ENCODE results near the gene P2RX4. TPM values are rescaled to one million over a fixed set of nuclear protein-coding genes. Genes with fewer than 3 reads are reported as not detected.

The P2RX4 gene, protein sequence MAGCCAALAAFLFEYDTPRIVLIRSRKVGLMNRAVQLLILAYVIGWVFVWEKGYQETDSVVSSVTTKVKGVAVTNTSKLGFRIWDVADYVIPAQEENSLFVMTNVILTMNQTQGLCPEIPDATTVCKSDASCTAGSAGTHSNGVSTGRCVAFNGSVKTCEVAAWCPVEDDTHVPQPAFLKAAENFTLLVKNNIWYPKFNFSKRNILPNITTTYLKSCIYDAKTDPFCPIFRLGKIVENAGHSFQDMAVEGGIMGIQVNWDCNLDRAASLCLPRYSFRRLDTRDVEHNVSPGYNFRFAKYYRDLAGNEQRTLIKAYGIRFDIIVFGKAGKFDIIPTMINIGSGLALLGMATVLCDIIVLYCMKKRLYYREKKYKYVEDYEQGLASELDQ
- 10 to 100 TPM; 65.0 to 72.8 TPM for total RNA-seq

DNA sequence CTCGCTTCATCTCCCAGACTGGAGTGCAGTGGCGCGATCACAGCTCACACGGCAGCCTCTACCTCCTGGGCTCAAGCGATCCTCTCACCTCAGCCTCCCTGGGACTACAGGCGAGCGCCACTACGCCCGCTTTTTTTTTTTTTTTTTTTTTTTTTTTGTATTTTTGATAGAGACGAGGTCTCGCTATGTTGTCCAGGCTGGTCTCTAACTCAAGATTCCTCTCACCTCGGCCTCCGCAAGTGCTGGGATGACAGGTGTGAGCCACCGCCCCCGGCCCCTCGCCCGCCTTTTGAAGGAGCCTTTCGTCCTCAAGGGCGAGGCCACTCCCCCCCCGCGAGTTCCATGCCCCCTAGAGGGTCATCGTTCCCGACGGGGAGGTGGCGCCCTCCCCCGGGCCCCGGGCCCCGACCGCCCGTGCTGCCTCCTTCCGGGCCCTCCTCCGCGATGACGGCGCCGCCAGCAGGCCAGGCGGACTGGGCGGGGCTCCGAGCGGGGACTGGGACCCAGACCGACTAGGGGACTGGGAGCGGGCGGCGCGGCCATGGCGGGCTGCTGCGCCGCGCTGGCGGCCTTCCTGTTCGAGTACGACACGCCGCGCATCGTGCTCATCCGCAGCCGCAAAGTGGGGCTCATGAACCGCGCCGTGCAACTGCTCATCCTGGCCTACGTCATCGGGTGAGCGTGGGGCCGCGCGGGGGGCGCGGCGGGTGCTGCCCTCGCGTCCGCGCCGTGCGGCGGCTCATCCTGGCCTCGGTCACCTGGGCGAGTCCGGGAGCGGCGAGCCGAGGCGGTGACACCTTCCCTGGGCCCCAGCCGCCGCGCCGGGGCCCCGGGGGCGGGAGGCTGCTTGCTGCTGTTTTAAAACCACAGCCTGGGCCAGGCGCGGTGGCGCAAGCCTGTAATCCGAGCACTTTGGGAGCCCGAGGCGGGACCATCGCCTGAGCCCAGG lies at the start of gene P2RX4:
TSS of gene P2RX4 (plus strand) at position 506 of the 949 bp plus-strand sequence. CDS start at position 542, 36 bp downstream.

Other genes with a start within 250 kb of the P2RX4 start
- not detected for gene HNF1A, start 231.6 kb upstream of the P2RX4 start, total RNA-seq
- gene C12orf43, start 193.6 kb upstream of the P2RX4 start, total RNA-seq = 10 to 100 TPM; 15.2 to 16.7 TPM
- 1 to 10 TPM; 7.3 to 7.7 TPM for gene OASL, start 170.9 kb upstream of the P2RX4 start, total RNA-seq
- gene P2RX7, start 77.3 kb upstream of the P2RX4 start, total RNA-seq = 10 to 100 TPM; 50.0 to 52.1 TPM
- 10 to 100 TPM; 27.9 to 29.8 TPM for gene CAMKK2, start 86.6 kb downstream of the P2RX4 start, total RNA-seq
- gene ANAPC5, start 142.3 kb downstream of the P2RX4 start, total RNA-seq = 100 to 1,000 TPM; 123 to 124 TPM
- 10 to 100 TPM; 76.8 to 85.7 TPM for gene RNF34, start 190.0 kb downstream of the P2RX4 start, total RNA-seq